WTC11 (cell line): ENCODE results near the gene SLC6A9. TPM values are rescaled to one million over a fixed set of nuclear protein-coding genes. Genes with fewer than 3 reads are reported as not detected.

ENCODE experiments used
- ATAC-seq: fragments of 200-7000 bp; cut with Tn5 transposase; 2 replicates; pipeline ENCODE4 v1.10.0; 2021; ENCODE audit warnings: mild to moderate bottlenecking, moderate library complexity
- CTCF ChIA-PET: fragments of 300-600 bp; sonication (Branson Sonifier 250); formaldehyde crosslinking; loops from one replicate; lab custom pipeline; 2021; ENCODE audit warnings: antibody characterized with exemption; lab: Charles Lee
- POLR2A ChIA-PET: fragments of 350-600 bp; sonication (Branson Sonifier 250); formaldehyde crosslinking; loops from one replicate; lab custom pipeline; 2021; ENCODE audit warnings: antibody characterized with exemption; lab: Charles Lee
- DNase-seq: peaks from one replicate; pipeline ENCODE4 v3.0.0; 2021; ENCODE audit warnings: low spot score
- H3K27ac Mint-ChIP-seq: 2 replicates; pipeline ENCODE4 v1.8.0; 2021; ENCODE audit warnings: mixed read lengths
- H3K27me3 Mint-ChIP-seq: 2 replicates; pipeline ENCODE4 v1.8.0; 2021; ENCODE audit warnings: low read depth, mild to moderate bottlenecking, moderate library complexity, mixed read lengths
- H3K36me3 Mint-ChIP-seq: 2 replicates; pipeline ENCODE4 v1.8.0; 2021; ENCODE audit warnings: mixed read lengths
- H3K4me1 Mint-ChIP-seq: 2 replicates; pipeline ENCODE4 v1.8.0; 2022; ENCODE audit warnings: mixed read lengths
- H3K4me3 Mint-ChIP-seq: 2 replicates; pipeline ENCODE4 v1.8.0; 2021; ENCODE audit warnings: mild to moderate bottlenecking, moderate library complexity, mixed read lengths
- H3K9me3 Mint-ChIP-seq: 2 replicates; pipeline ENCODE4 v1.8.0; 2021; ENCODE audit warnings: mixed read lengths
- AR ChIP-seq: fragments of 250-450 bp; sonication (Bioruptor Pico); IDR thresholded peaks from 2 replicates; pipeline ENCODE4 v1.9.0; 2021; ENCODE audit warnings: mild to moderate bottlenecking
- ARID4B ChIP-seq: sonication (generic); formaldehyde crosslinking; IDR thresholded peaks from 2 replicates; pipeline ENCODE4 v1.8.0; 2023; ENCODE audit warnings: missing genetic modification reagents, mild to moderate bottlenecking, borderline replicate concordance
- ATF2 ChIP-seq: sonication (generic); formaldehyde crosslinking; IDR thresholded peaks from 2 replicates; pipeline ENCODE4 v1.8.1; 2022; ENCODE audit warnings: low read depth, missing genetic modification reagents, borderline replicate concordance
- ATF3 ChIP-seq: sonication (generic); formaldehyde crosslinking; conservative IDR thresholded peaks from 2 replicates; pipeline ENCODE4 v1.8.1; 2022; ENCODE audit warnings: mild to moderate bottlenecking, missing genetic modification reagents
- ERG ChIP-seq: fragments of 250-450 bp; sonication (Bioruptor Pico); IDR thresholded peaks from 2 replicates; pipeline ENCODE4 v1.8.0; 2021; ENCODE audit warnings: mild to moderate bottlenecking
- FOXJ3 ChIP-seq: sonication (generic); formaldehyde crosslinking; IDR thresholded peaks from 2 replicates; pipeline ENCODE4 v1.9.0; 2021; ENCODE audit warnings: missing genetic modification reagents, mild to moderate bottlenecking, borderline replicate concordance
- FOXP1 ChIP-seq: sonication (generic); formaldehyde crosslinking; IDR thresholded peaks from 2 replicates; pipeline ENCODE4 v1.8.0; 2022; ENCODE audit warnings: missing genetic modification reagents, mild to moderate bottlenecking, moderate library complexity, borderline replicate concordance
- NFYB ChIP-seq: sonication (generic); formaldehyde crosslinking; conservative IDR thresholded peaks from 2 replicates; pipeline ENCODE4 v1.8.0; 2022; ENCODE audit warnings: low read depth, missing genetic modification reagents
- OVOL2 ChIP-seq: fragments of 250-450 bp; sonication (Bioruptor Pico); IDR thresholded peaks from 2 replicates; pipeline ENCODE4 v1.9.0; 2021; ENCODE audit warnings: mild to moderate bottlenecking, borderline replicate concordance
- PRDM15 ChIP-seq: sonication (generic); formaldehyde crosslinking; IDR thresholded peaks from 2 replicates; pipeline ENCODE4 v1.8.0; 2022; ENCODE audit warnings: missing genetic modification reagents
- PRRX2 ChIP-seq: fragments of 250-450 bp; sonication (Bioruptor Pico); IDR thresholded peaks from 2 replicates; pipeline ENCODE4 v1.8.0; 2021; ENCODE audit warnings: mild to moderate bottlenecking
- RORB ChIP-seq: fragments of 250-450 bp; sonication (Bioruptor Pico); IDR thresholded peaks from 2 replicates; pipeline ENCODE4 v1.9.0; 2021; ENCODE audit warnings: mild to moderate bottlenecking
- SMAD4 ChIP-seq: sonication (generic); formaldehyde crosslinking; IDR thresholded peaks from 2 replicates; pipeline ENCODE4 v1.8.0; 2022; ENCODE audit warnings: mild to moderate bottlenecking, missing genetic modification reagents
- SP1 ChIP-seq: sonication (generic); formaldehyde crosslinking; conservative IDR thresholded peaks from 2 replicates; pipeline ENCODE4 v1.8.1; 2022; ENCODE audit warnings: missing genetic modification reagents
- ZNF121 ChIP-seq: sonication (generic); formaldehyde crosslinking; IDR thresholded peaks from 2 replicates; pipeline ENCODE4 v1.8.0; 2023; ENCODE audit warnings: missing genetic modification reagents
- ZNF219 ChIP-seq: sonication (generic); formaldehyde crosslinking; IDR thresholded peaks from 2 replicates; pipeline ENCODE4 v1.8.0; 2023; ENCODE audit warnings: missing genetic modification reagents, mild to moderate bottlenecking, borderline replicate concordance
- ZNF263 ChIP-seq: sonication (generic); formaldehyde crosslinking; IDR thresholded peaks from 2 replicates; pipeline ENCODE4 v1.8.1; 2022; ENCODE audit warnings: low read depth, mild to moderate bottlenecking, moderate library complexity, missing genetic modification reagents
- ZSCAN18 ChIP-seq: fragments of 250-450 bp; sonication (Bioruptor Pico); IDR thresholded peaks from 2 replicates; pipeline ENCODE4 v2.1.2; 2022; ENCODE audit warnings: mild to moderate bottlenecking, moderate library complexity
- total RNA-seq: library from RNA; stranded (reverse); gene quantifications from 3 replicates; pipeline ENCODE4 v1.2.3, GENCODE V29; 2021

The SLC6A9 gene
- total RNA-seq, 1 experiment from 2014 or later: 14.4 TPM

GRCh38 chr1:44020464-44020863 lies 10.8 kb downstream of the SLC6A9 start:
- TF ChIP-seq PRDM15: no peak
- TF ChIP-seq ARID4B: no peak
- no peak for TF ChIP-seq SMAD4
- TF ChIP-seq ZSCAN18 (CRISPR knock-in tag): no peak

GRCh38 chr1:44019466-44019948 lies 11.8 kb downstream of the SLC6A9 start:
- Mint-ChIP-seq H3K4me1 (no peaks in the 10 kb centered on the region), H3K4me3 (no peak overlapping the region), H3K27ac (no peak overlapping the region), H3K9me3 (no peaks in the 10 kb centered on the region), H3K36me3 (0 out of 2 replicates have a peak, but pooled peaks cover 4% of the 10 kb centered on the region), H3K27me3 (no peaks in the 10 kb centered on the region)
- no peak for DNase-seq
- POLR2A ChIA-PET: no interaction called here
- ATAC-seq: no peak
- CTCF ChIA-PET: interaction anchor here (0.6 to 2.2 kb wide), 3 partner anchors 11 to 17 kb away, joined by 3 to 11 read pairs (median 9); no protein-coding TSS in a partner anchor
- TF ChIP-seq ZNF121 (CRISPR knock-in tag): no peak
- no peak; the same call in 1 of the 2 replicates for TF ChIP-seq FOXP1 (CRISPR knock-in tag)
- TF ChIP-seq NFYB (CRISPR knock-in tag): no peak
- TF ChIP-seq ERG (CRISPR knock-in tag): no peak
- TF ChIP-seq RORB: no peak
- no peak for TF ChIP-seq SP1 (CRISPR knock-in tag)
- no peak for TF ChIP-seq ZNF263 (CRISPR knock-in tag)
- TF ChIP-seq FOXJ3: no peak
- no peak for TF ChIP-seq ZNF219 (CRISPR knock-in tag)
- no peak for TF ChIP-seq ATF3 (CRISPR knock-in tag)
- TF ChIP-seq ATF2 (CRISPR knock-in tag): no peak
- no peak for TF ChIP-seq OVOL2 (CRISPR knock-in tag)
- TF ChIP-seq PRRX2: no peak
- no peak for TF ChIP-seq AR (CRISPR knock-in tag)

More at GRCh38 chr1:44020464-44020863, 10.8 kb downstream of the SLC6A9 start:
- Mint-ChIP-seq H3K4me1 (peaks cover 3% of the 10 kb centered on the region), H3K27me3 (no peaks in the 10 kb centered on the region), H3K27ac (no peak overlapping the region), H3K9me3 (no peaks in the 10 kb centered on the region), H3K36me3 (0 out of 2 replicates have a peak, but pooled peaks cover 4% of the 10 kb centered on the region), H3K4me3 (no peak overlapping the region)
- ChIA-PET CTCF (interaction anchor here (1.8 to 2.5 kb wide), 3 partner anchors 15 to 16 kb away, joined by 9 to 12 read pairs (median 11); no protein-coding TSS in a partner anchor), POLR2A (interaction anchor here (1.0 kb wide), 1 partner anchor 24 kb away, joined by 5 read pairs; no protein-coding TSS in a partner anchor)
- DNase-seq: no peak
- no peak for ATAC-seq
